DND-41 (cell line): ENCODE measurements around the gene HES3.

Experiments used
- ATAC-seq: fragments of 200-7000 bp; cut with Tn5 transposase; 3 replicates; pipeline ENCODE4 v1.9.1; 2021; ENCODE audit warnings: low read depth; ENCODE audit not compliant: insufficient read depth
- DNase-seq: peaks from one replicate; pipeline ENCODE4 v3.0.0-alpha.2; 2020
- H2AFZ ChIP-seq: 2 replicates; pipeline ENCODE4 v1.6.0; 2012; ENCODE audit warnings: low read depth, low read length
- H3K27ac ChIP-seq: 2 replicates; pipeline ENCODE4 v1.5.1; 2012; ENCODE audit warnings: low read length, inconsistent platforms
- H3K27me3 ChIP-seq: fragments of 200-600 bp; sonication (generic); 2 replicates; pipeline ENCODE4 v1.6.0; 2012; ENCODE audit warnings: low read length, mild to moderate bottlenecking, inconsistent platforms; ENCODE audit not compliant: insufficient read depth, poor library complexity
- H3K36me3 ChIP-seq: 2 replicates; pipeline ENCODE4 v1.5.1; 2012; ENCODE audit warnings: low read length, inconsistent platforms; ENCODE audit not compliant: insufficient read depth
- H3K4me1 ChIP-seq: 2 replicates; pipeline ENCODE4 v1.5.1; 2012; ENCODE audit warnings: mild to moderate bottlenecking, low read length; ENCODE audit not compliant: insufficient read depth
- H3K4me2 ChIP-seq: 2 replicates; pipeline ENCODE4 v1.6.0; 2012; ENCODE audit warnings: mild to moderate bottlenecking, moderate library complexity, low read length, inconsistent platforms; ENCODE audit not compliant: insufficient read depth
- H3K4me3 ChIP-seq, 2 experiments: fragments of 200-600 bp in 1 of 2; shearing (Covaris generic) in 1 of 2; 2 replicates each; pipeline ENCODE4 v1.5.1; 2012 to 2016; ENCODE audit warnings: inconsistent platforms in 2 of 2, low read length in 2 of 2, mild to moderate bottlenecking in 2 of 2, low read depth in 1 of 2, moderate library complexity in 1 of 2
- H3K79me2 ChIP-seq: 2 replicates; pipeline ENCODE4 v1.6.0; 2012; ENCODE audit warnings: low read length, inconsistent platforms; ENCODE audit not compliant: insufficient read depth
- H3K9ac ChIP-seq: 2 replicates; pipeline ENCODE4 v1.6.0; 2012; ENCODE audit warnings: low read depth, mild to moderate bottlenecking, inconsistent platforms, low read length, moderate library complexity
- H3K9me3 ChIP-seq: 2 replicates; pipeline ENCODE4 v1.5.1; 2012; ENCODE audit warnings: low read length, moderate library complexity, mild to moderate bottlenecking, inconsistent platforms; ENCODE audit not compliant: insufficient read depth, severe bottlenecking
- H4K20me1 ChIP-seq: 2 replicates; pipeline ENCODE4 v1.6.0; 2012; ENCODE audit warnings: low read length; ENCODE audit not compliant: insufficient read depth
- EZH2 ChIP-seq: IDR thresholded peaks from 3 replicates; pipeline ENCODE4 v1.6.1; 2012; ENCODE audit warnings: borderline replicate concordance, low read depth, mild to moderate bottlenecking, moderate library complexity, low read length, inconsistent platforms; ENCODE audit not compliant: severe bottlenecking
- TF ChIP-seq, protein P1 (sequence below): IDR thresholded peaks from 2 replicates; pipeline ENCODE4 v1.5.1; 2012; ENCODE audit warnings: borderline replicate concordance, low read length, moderate library complexity, mild to moderate bottlenecking; ENCODE audit not compliant: poor library complexity, severe bottlenecking; ENCODE audit errors: extremely low read depth

HES3 gene

DNA sequence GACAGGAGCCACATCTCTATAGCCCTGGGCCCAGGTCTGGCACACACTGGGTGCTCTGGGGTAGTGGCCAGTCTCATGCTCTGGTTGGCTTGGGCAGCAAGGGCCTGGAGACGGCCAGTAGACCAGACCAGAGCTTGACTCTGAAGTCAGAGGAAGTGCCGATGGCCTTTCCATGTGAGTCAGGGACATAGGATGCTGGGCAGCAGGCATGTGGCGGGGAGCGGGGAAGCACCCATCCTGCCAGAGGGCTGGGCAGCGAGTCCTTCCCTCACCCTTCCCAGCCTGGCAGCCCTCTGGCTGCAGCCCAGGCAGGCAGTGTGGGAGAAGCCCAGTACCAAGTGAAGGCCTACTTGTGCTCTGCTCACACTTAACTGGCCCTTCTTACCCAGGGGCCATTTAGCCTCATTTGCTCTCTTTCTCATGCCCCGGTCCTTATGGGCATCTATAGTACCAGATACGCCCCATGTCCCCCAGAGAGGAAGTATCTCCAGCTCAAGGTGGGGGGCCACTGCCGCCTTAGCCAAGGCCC lies 13.6 kb downstream of the HES3 start:
- H3K27me3 ChIP-seq: no peaks in the 10 kb centered on the region
- H3K9me3 ChIP-seq: no peaks in the 10 kb centered on the region
- H2AFZ ChIP-seq: no peak overlapping the region
- peaks cover 26% of the 10 kb centered on the region for H4K20me1 ChIP-seq
- ATAC-seq: no peak
- H3K4me1 ChIP-seq: peaks cover 14% of the 10 kb centered on the region
- H3K9ac ChIP-seq: no peak overlapping the region
- TF ChIP-seq, protein P1, sequence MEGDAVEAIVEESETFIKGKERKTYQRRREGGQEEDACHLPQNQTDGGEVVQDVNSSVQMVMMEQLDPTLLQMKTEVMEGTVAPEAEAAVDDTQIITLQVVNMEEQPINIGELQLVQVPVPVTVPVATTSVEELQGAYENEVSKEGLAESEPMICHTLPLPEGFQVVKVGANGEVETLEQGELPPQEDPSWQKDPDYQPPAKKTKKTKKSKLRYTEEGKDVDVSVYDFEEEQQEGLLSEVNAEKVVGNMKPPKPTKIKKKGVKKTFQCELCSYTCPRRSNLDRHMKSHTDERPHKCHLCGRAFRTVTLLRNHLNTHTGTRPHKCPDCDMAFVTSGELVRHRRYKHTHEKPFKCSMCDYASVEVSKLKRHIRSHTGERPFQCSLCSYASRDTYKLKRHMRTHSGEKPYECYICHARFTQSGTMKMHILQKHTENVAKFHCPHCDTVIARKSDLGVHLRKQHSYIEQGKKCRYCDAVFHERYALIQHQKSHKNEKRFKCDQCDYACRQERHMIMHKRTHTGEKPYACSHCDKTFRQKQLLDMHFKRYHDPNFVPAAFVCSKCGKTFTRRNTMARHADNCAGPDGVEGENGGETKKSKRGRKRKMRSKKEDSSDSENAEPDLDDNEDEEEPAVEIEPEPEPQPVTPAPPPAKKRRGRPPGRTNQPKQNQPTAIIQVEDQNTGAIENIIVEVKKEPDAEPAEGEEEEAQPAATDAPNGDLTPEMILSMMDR: no peak
- TF ChIP-seq EZH2: no peak
- no peak overlapping the region for H3K4me2 ChIP-seq
- H3K79me2 ChIP-seq: no peaks in the 10 kb centered on the region
- no peaks in the 10 kb centered on the region for H3K36me3 ChIP-seq
- DNase-seq: no peak
- H3K27ac ChIP-seq: no peak overlapping the region
- H3K4me3 ChIP-seq: no peak overlapping the region

DNA sequence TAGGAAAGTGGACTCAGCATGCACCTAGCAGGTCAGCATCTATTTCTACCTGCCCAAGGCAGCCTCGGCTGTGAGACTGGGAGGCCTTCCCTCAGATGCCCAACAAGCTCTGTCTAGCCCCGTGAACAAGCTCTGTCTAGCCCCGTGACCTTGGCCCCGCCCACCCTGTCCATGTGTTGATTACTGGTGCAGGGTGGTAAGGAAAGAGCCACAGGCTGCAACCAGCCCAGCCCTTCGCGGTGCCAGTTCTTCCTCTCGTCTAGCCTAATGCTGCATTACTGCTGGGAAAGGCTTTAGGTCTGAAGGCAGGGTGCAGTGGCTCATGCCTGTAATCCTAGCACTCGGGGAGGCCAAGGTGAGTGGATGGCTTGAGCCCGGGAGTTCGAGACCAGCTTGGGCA lies 14.7 kb downstream of the HES3 start:
- Histone ChIP-seq H3K9ac (no peak overlapping the region), H3K79me2 (no peaks in the 10 kb centered on the region), H3K4me1 (peaks cover 14% of the 10 kb centered on the region), H4K20me1 (peaks cover 32% of the 10 kb centered on the region), H3K4me3 (no peak overlapping the region), H3K36me3 (peaks cover 6% of the 10 kb centered on the region), H3K27ac (no peak overlapping the region), H3K9me3 (no peaks in the 10 kb centered on the region), H3K27me3 (no peaks in the 10 kb centered on the region), H3K4me2 (no peak overlapping the region), H2AFZ (no peak overlapping the region)
- no peak for TF ChIP-seq EZH2
- TF ChIP-seq, protein P1: no peak
- no peak for ATAC-seq
- no peak for DNase-seq

DNA sequence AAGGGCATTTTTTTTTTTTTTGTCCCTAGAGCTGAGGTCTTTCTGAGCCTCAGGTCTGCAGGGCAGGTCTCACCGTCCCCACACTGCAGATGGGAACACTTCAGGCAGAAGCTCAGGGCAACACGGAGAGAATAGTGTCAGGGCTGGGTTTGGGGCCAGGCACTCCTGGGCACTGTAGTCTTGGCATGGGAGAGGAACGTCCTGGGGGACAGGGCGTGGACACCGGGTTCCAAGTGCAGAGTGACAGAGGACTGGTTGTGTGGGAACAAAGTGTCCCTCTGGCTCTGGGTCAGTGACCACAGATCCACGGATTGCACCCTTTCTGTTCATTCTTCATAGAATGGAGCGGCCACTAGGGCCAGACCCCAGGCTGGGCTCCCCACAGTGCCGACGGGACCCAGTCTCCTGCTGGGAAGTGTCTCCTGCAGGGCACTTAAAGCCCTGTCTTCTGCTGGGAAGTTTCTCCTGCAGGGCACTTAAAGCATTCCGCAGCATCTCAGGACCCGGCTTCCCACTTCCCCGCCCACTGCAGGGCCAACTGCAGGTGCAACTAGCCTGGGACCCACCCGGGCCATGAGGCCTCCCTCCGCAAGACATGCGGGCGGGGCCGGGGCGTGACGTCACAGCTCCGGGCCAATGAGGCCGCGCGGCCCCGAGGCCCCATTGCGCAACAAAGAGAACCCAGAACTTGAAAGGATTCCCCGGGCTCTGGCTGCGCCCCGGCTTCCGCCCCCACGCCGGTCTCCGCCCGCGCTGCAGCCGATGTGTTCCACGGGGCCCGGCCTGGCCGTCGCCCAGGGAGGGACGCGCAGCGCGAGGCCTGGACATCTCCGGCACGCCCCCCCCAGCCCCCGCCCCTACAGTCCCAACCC lies 15.7 kb downstream of the HES3 start:
- Histone ChIP-seq H4K20me1 (peaks cover 41% of the 10 kb centered on the region), H2AFZ (no peak overlapping the region), H3K4me1 (peaks cover 14% of the 10 kb centered on the region), H3K27me3 (no peaks in the 10 kb centered on the region), H3K36me3 (peaks cover 16% of the 10 kb centered on the region), H3K27ac (no peak overlapping the region), H3K4me2 (peak overlapping the region; percentile 77), H3K4me3 (peak overlapping the region in 1 of 2 experiments; percentile 55; a peak in 2 of 4 replicates), H3K9me3 (no peaks in the 10 kb centered on the region), H3K79me2 (no peaks in the 10 kb centered on the region), H3K9ac (peak overlapping the region; percentile 9; the same call in 1 of the 2 replicates)
- peak; percentile 73 for ATAC-seq
- peak; percentile 79 for DNase-seq
- TF ChIP-seq, protein P1: no peak
